Keratinocyte (primary cell): ENCODE measurements around the gene AP3S1. TPM values are rescaled to one million over a fixed set of nuclear protein-coding genes. Genes with fewer than 3 reads are reported as not detected.

Experiments used
- DNase-seq: peaks from one replicate; pipeline ENCODE4 v3.0.0-alpha.2; 2011; ENCODE audit warnings: low read depth, missing footprints, low spot score
- FAIRE-seq: peaks from 2 replicates; lab custom pipeline; 2011; peaks lifted over from hg19 to GRCh38; lab: Jason Lieb, UNC
- H2AFZ ChIP-seq: 2 replicates; pipeline ENCODE4 v1.6.0; 2012; ENCODE audit warnings: low read length, control low read depth, inconsistent platforms; ENCODE audit not compliant: control insufficient read depth
- H3K27ac ChIP-seq: 2 replicates; pipeline ENCODE4 v1.5.1; 2011; ENCODE audit warnings: low read length; ENCODE audit not compliant: control insufficient read depth, insufficient read depth
- H3K27me3 ChIP-seq: 3 replicates; pipeline ENCODE4 v1.6.0; 2011; ENCODE audit warnings: low read length; ENCODE audit not compliant: control insufficient read depth, insufficient read depth; ENCODE audit errors: extremely low read depth
- H3K36me3 ChIP-seq, 2 experiments: 2 replicates in 1 of 2; 3 replicates in 1 of 2; pipeline ENCODE4 v1.5.1; 2011; ENCODE audit warnings: low read length in 2 of 2, mild to moderate bottlenecking in 1 of 2; ENCODE audit not compliant: control insufficient read depth in 2 of 2, insufficient read depth in 2 of 2; ENCODE audit errors: extremely low read depth in 1 of 2
- H3K4me1 ChIP-seq: 3 replicates; pipeline ENCODE4 v1.5.1; 2011; ENCODE audit warnings: low read length; ENCODE audit not compliant: control insufficient read depth, insufficient read depth; ENCODE audit errors: extremely low read depth
- H3K4me2 ChIP-seq: 3 replicates; pipeline ENCODE4 v1.6.0; 2011; ENCODE audit warnings: low read depth, low read length; ENCODE audit not compliant: control insufficient read depth, insufficient read depth; ENCODE audit errors: extremely low read depth
- H3K4me3 ChIP-seq, 3 experiments: fragments of 200-600 bp in 1 of 3; sonication (generic) in 1 of 3; 2 replicates in 2 of 3; 3 replicates in 1 of 3; pipeline ENCODE4 v1.5.1; 2011 to 2016; ENCODE audit warnings: low read length in 3 of 3, mild to moderate bottlenecking in 3 of 3, control low read depth in 2 of 3, inconsistent platforms in 1 of 3, low read depth in 1 of 3, mixed read lengths in 1 of 3, mixed run types in 1 of 3, moderate library complexity in 1 of 3; ENCODE audit not compliant: control insufficient read depth in 2 of 3, insufficient read depth in 2 of 3; ENCODE audit errors: extremely low read depth in 1 of 3
- H3K79me2 ChIP-seq: 2 replicates; pipeline ENCODE4 v1.6.0; 2012; ENCODE audit warnings: low read length; ENCODE audit not compliant: control insufficient read depth, insufficient read depth
- H3K9ac ChIP-seq: 3 replicates; pipeline ENCODE4 v1.6.0; 2011; ENCODE audit warnings: low read length; ENCODE audit not compliant: control insufficient read depth, insufficient read depth; ENCODE audit errors: extremely low read depth
- H3K9me1 ChIP-seq: 3 replicates; pipeline ENCODE4 v1.6.0; 2011; ENCODE audit warnings: low read length; ENCODE audit not compliant: control insufficient read depth, insufficient read depth; ENCODE audit errors: extremely low read depth
- H3K9me3 ChIP-seq: 2 replicates; pipeline ENCODE4 v1.5.1; 2012; ENCODE audit warnings: low read depth, low read length; ENCODE audit not compliant: control insufficient read depth
- H4K20me1 ChIP-seq: 3 replicates; pipeline ENCODE4 v1.6.0; 2011; ENCODE audit warnings: low read length; ENCODE audit not compliant: control insufficient read depth, insufficient read depth; ENCODE audit errors: extremely low read depth
- CTCF ChIP-seq, 3 experiments: IDR thresholded peaks in 1 of 3; conservative IDR thresholded peaks in 1 of 3; optimal IDR thresholded peaks in 1 of 3; 2 replicates in 2 of 3; 3 replicates in 1 of 3; pipeline versions ENCODE3 to v1.5.1; 2011; ENCODE audit warnings: low read length in 3 of 3, mild to moderate bottlenecking in 3 of 3, moderate library complexity in 2 of 3, control low read depth in 1 of 3, inconsistent platforms in 1 of 3; ENCODE audit not compliant: insufficient read depth in 2 of 3; ENCODE audit errors: extremely low read depth in 1 of 3
- EZH2 ChIP-seq: IDR thresholded peaks from one replicate; pipeline ENCODE4 v1.6.1; 2012; ENCODE audit warnings: inconsistent platforms, mild to moderate bottlenecking, low read length, moderate library complexity
- dilution Hi-C: fragments of 300-500 bp; cut with MboI; formaldehyde crosslinking; loops from one replicate; pipeline ENCODE4 v1.7.0; 2020; ENCODE audit warnings: low sequenced_read_pairs; ENCODE audit not compliant: extremely low pct_ligation_motif_present
- polyA plus RNA-seq, 5 experiments: library from polyadenylated mRNA; depleted of rRNA in 3 of 5; stranded (reverse) in 3 of 5; stranded (forward) in 1 of 5; unstranded in 1 of 5; fragments of >200 nt; gene quantifications; 1 replicate in 1 of 5; 2 replicates in 3 of 5; 3 replicates in 1 of 5; pipeline versions ENCODE4 v1.2.1 to v1.2.3, GENCODE V29; 2011 to 2012; ENCODE audit warnings: missing spikeins in 2 of 5, low read depth in 1 of 5, low replicate concordance in 1 of 5

The AP3S1 gene
- polyA plus RNA-seq, 1 donor (not counting 4 experiments of a cell fraction or from before 2014, with no cell fraction given): 153 TPM

- DNase-seq (no peak), FAIRE-seq (peak; percentile 32)
- Histone ChIP-seq H3K27ac (no peak overlapping the region), H3K4me1 (peaks cover 20% of the 10 kb centered on the region), H3K4me3 (no peak overlapping the region), H3K9me3 (no peaks in the 10 kb centered on the region), H3K9ac (no peak overlapping the region), H3K36me3 (no peaks in the 10 kb centered on the region), H3K9me1 (no peaks in the 10 kb centered on the region), H3K79me2 (peaks cover 92% of the 10 kb centered on the region), H2AFZ (no peak overlapping the region), H4K20me1 (no peaks in the 10 kb centered on the region), H3K4me2 (no peak overlapping the region), H3K27me3 (no peaks in the 10 kb centered on the region)
- TF ChIP-seq EZH2: no peak
- TF ChIP-seq CTCF (optimal IDR thresholded peaks at IDR 0.05 in 1 of 3, IDR thresholded peaks at IDR 0.05 in 1 of 3, conservative IDR thresholded peaks at IDR 0.05 in 1 of 3; ENCODE audit: extremely low read depth in 1 of 3, insufficient read depth in 2 of 3, low read length in 3 of 3): no peak
- dilution Hi-C loops: no loop called here
These were observed 17.6 kb downstream of the AP3S1 start for GRCh38 chr5:115859378-115859777.

- peaks cover 4 to 9% of the 10 kb centered on the region in 2 experiments for H3K36me3 ChIP-seq
- no peak overlapping the region for H3K27ac ChIP-seq
- no peak overlapping the region for H2AFZ ChIP-seq
- DNase-seq (no peak), FAIRE-seq (no peak)
- no peak overlapping the region for H3K4me3 ChIP-seq
- no peaks in the 10 kb centered on the region for H3K9me3 ChIP-seq
- H4K20me1 ChIP-seq: no peaks in the 10 kb centered on the region
- peaks cover 22% of the 10 kb centered on the region for H3K79me2 ChIP-seq
- no peak overlapping the region for H3K9ac ChIP-seq
- peaks cover 9% of the 10 kb centered on the region for H3K4me1 ChIP-seq
- dilution Hi-C loops: no loop called here
- H3K4me2 ChIP-seq: no peak overlapping the region
- TF ChIP-seq CTCF (optimal IDR thresholded peaks at IDR 0.05 in 1 of 3, IDR thresholded peaks at IDR 0.05 in 1 of 3, conservative IDR thresholded peaks at IDR 0.05 in 1 of 3; ENCODE audit: extremely low read depth in 1 of 3, insufficient read depth in 2 of 3, low read length in 3 of 3): no peak
- TF ChIP-seq EZH2: no peak
- no peaks in the 10 kb centered on the region for H3K9me1 ChIP-seq
- no peaks in the 10 kb centered on the region for H3K27me3 ChIP-seq
These were observed 27.6 kb downstream of the AP3S1 start for GRCh38 chr5:115869256-115869795.
